Measurements from ENCODE around the gene ARHGAP21.

Gene ARHGAP21

GRCh38 chr10:24596217-24596930 is 127.3 kb downstream of the ARHGAP21 start:
- no peak overlapping the region for H3K4me3 ChIP-seq (ENCODE audit: low read length)
- no peak for TF ChIP-seq CTCF (conservative IDR thresholded peaks at IDR 0.05; ENCODE audit: low read depth, low read length)
- no peak for DNase-seq (ENCODE audit: low read depth)

DNA sequence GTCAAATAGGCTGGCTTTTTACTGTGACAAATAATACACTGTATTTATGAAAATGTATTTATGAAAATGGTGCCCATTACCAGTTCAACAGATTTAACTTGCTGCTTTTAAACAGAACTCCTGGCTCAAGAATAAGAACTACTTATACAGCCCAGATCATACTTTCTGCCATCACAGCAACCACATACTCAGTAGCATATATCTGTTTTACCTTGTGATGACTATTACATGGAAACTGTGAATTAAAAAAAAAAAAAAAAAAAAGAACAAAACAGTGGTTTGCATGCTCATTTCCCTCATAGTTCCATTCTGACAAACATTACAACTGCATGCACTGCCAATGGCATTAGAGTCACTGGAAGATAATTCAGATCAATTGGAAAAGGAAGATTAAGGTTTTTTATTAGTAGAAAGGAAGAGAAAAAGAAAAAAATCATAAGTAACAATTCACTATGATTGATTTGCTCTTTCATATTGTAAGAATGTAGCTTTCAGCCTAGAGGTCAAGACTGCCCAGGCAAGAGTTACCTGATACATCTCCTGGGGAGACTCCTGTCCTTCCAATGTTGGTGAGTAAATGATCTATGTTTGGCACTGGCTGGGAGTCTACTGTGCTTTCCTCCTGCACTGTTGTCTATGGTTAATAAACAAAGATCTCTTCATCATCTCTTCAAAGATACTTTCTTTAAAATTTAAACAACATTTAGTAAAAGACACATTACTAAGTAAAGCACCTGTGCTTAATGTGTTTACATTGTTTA is 132.8 kb downstream of the ARHGAP21 start:
- no peak overlapping the region for H3K4me3 ChIP-seq (ENCODE audit: low read length)
- TF ChIP-seq CTCF (conservative IDR thresholded peaks at IDR 0.05; ENCODE audit: low read depth, low read length): no peak
- DNase-seq (ENCODE audit: low read depth): no peak

GRCh38 chr10:24589265-24589664 is 134.4 kb downstream of the ARHGAP21 start:
- no peak for TF ChIP-seq CTCF (conservative IDR thresholded peaks at IDR 0.05; ENCODE audit: low read depth, low read length)
- no peak for DNase-seq (ENCODE audit: low read depth)
- H3K4me3 ChIP-seq (ENCODE audit: low read length): no peak overlapping the region

DNA sequence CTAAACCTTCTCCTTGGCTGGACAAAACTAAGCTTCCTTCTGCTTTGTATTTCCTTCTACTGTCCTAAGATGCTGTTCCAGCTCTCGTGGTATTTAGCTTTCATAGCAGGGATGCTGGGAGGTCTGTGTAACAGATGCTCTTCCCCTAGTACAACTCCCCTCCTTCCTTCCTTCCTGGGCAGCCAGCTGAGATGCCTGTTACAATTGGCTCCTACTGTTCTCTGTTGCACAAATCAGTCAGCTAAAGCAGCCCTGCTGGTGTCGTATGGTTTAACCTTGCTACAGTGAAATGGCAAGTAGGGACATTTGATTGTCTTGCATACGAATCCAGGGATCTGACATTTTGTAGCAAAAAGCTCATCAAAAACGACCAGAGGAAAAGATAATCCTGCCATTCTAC is 143.8 kb downstream of the ARHGAP21 start:
- DNase-seq (ENCODE audit: low read depth): no peak
- no peak overlapping the region for H3K4me3 ChIP-seq (ENCODE audit: low read length)
- no peak for TF ChIP-seq CTCF (conservative IDR thresholded peaks at IDR 0.05; ENCODE audit: low read depth, low read length)

DNA sequence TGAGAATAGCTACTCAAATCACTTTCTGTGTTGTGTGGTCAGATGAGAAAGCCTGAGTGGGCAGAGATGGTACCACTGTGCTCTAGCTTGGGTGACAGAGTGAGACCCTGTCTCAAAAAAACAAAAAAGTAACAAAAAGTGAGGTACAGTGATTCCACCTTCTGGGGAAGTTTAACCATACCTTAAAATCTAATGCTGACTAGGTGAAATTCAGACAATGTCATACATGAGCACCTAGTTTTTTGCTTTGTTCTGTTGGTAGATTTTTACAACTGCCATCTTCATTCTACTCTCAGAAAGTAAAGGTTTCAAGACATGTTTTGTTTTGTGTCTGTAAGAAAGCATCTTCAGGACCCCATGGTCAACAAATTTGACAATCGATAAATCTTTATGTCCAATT is 144.2 kb downstream of the ARHGAP21 start:
- TF ChIP-seq CTCF (conservative IDR thresholded peaks at IDR 0.05; ENCODE audit: low read depth, low read length): no peak
- no peak overlapping the region for H3K4me3 ChIP-seq (ENCODE audit: low read length)
- DNase-seq (ENCODE audit: low read depth): no peak

DNA sequence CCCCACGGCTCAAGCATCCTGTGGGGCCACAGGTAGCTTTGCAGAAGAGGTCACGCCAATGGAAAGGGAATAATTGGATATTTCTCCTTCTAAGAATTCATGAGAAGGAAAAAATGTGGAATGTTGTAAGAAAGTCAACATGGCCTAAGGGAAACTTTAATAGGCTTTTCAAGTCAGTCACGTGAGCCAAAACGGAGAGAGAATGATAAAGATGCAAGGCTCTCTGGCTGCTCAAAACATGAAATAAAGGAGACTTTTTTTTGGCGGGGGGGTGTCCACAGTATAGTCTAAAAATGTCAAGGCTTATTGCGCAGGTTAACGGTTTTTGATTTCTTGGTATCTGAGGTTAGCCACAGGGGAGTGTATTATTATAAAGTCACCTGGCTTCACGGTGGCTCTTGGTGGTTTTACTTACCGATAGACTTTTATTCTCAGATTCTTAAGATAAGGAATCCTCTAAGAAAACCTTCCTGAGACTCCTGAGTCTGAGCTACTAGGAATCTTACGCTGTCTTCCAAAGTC is 148.1 kb downstream of the ARHGAP21 start:
- DNase-seq (ENCODE audit: low read depth): no peak
- no peak for TF ChIP-seq CTCF (conservative IDR thresholded peaks at IDR 0.05; ENCODE audit: low read depth, low read length)
- no peak overlapping the region for H3K4me3 ChIP-seq (ENCODE audit: low read length)
